SK-N-SH treated with all-trans-retinoic acid at 6 μM for 48 hours (cell line): ENCODE measurements around the gene RNF115.
"Not testable (repeated sequence)": the region's sequence is repeated elsewhere in the genome, so short reads cannot be mapped to it uniquely, and the experiment has no call there.

Experiments used
- ATAC-seq: fragments of 200-7000 bp; cut with Tn5 transposase; 3 replicates; pipeline ENCODE4 v1.9.1; 2020; ENCODE audit warnings: mild to moderate bottlenecking, moderate library complexity
- ARNTL ChIP-seq: fragments of 450-650 bp; formaldehyde crosslinking; IDR thresholded peaks from 2 replicates; pipeline ENCODE4 v1.5.0; 2020; ENCODE audit warnings: low read depth, mild to moderate bottlenecking, moderate library complexity, borderline replicate concordance
- BACH2 ChIP-seq: fragments of 250-450 bp; sonication (Bioruptor Pico); IDR thresholded peaks from 2 replicates; pipeline ENCODE4 v1.9.0; 2021; ENCODE audit warnings: mild to moderate bottlenecking, borderline replicate concordance
- CSDC2 ChIP-seq: fragments of 250-450 bp; sonication (Bioruptor Pico); IDR thresholded peaks from 2 replicates; pipeline ENCODE4 v1.5.0; 2020; ENCODE audit warnings: mild to moderate bottlenecking, moderate library complexity
- ESRRG ChIP-seq: fragments of 250-450 bp; sonication (Bioruptor Pico); IDR thresholded peaks from 2 replicates; pipeline ENCODE4 v1.6.1; 2021; ENCODE audit warnings: mild to moderate bottlenecking
- GLIS3 ChIP-seq: fragments of 250-450 bp; sonication (Bioruptor Pico); IDR thresholded peaks from 2 replicates; pipeline ENCODE4 v1.5.0; 2020; ENCODE audit warnings: mild to moderate bottlenecking, moderate library complexity
- ISL1 ChIP-seq: fragments of 250-450 bp; sonication (Bioruptor Pico); IDR thresholded peaks from 2 replicates; pipeline ENCODE4 v2.1.2; 2022; ENCODE audit warnings: mild to moderate bottlenecking, moderate library complexity
- OSR1 ChIP-seq: fragments of 250-450 bp; sonication (Bioruptor Pico); IDR thresholded peaks from 2 replicates; pipeline ENCODE4 v1.8.0; 2022; ENCODE audit warnings: moderate library complexity, mild to moderate bottlenecking, inconsistent platforms
- PPARA ChIP-seq: fragments of 250-450 bp; sonication (Bioruptor Pico); IDR thresholded peaks from 2 replicates; pipeline ENCODE4 v1.5.0; 2020; ENCODE audit warnings: mild to moderate bottlenecking, borderline replicate concordance
- SNAI2 ChIP-seq: fragments of 250-450 bp; sonication (Bioruptor Pico); IDR thresholded peaks from 2 replicates; pipeline ENCODE4 v1.5.0; 2020; ENCODE audit warnings: mild to moderate bottlenecking, moderate library complexity
- TCF4 ChIP-seq: fragments of 250-450 bp; sonication (Bioruptor Pico); IDR thresholded peaks from 2 replicates; pipeline ENCODE4 v1.8.0; 2021; ENCODE audit warnings: mild to moderate bottlenecking, moderate library complexity, borderline replicate concordance
- TOX ChIP-seq: fragments of 250-450 bp; sonication (Bioruptor Pico); IDR thresholded peaks from 2 replicates; pipeline ENCODE4 v1.8.0; 2021; ENCODE audit warnings: mild to moderate bottlenecking, moderate library complexity, borderline replicate concordance
- TSHZ2 ChIP-seq: fragments of 250-450 bp; sonication (Bioruptor Pico); IDR thresholded peaks from 2 replicates; pipeline ENCODE4 v1.5.0; 2020; ENCODE audit warnings: mild to moderate bottlenecking, moderate library complexity
- ZC3H10 ChIP-seq: fragments of 250-450 bp; sonication (Bioruptor Pico); IDR thresholded peaks from 2 replicates; pipeline ENCODE4 v1.5.1; 2021; ENCODE audit warnings: mild to moderate bottlenecking, moderate library complexity
- ZFP3 ChIP-seq: fragments of 250-450 bp; sonication (Bioruptor Pico); IDR thresholded peaks from 2 replicates; pipeline ENCODE4 v1.5.0; 2020; ENCODE audit warnings: mild to moderate bottlenecking, moderate library complexity
- ZFP30 ChIP-seq: fragments of 450-650 bp; formaldehyde crosslinking; IDR thresholded peaks from 2 replicates; pipeline ENCODE4 v1.5.0; 2022; ENCODE audit warnings: mild to moderate bottlenecking, moderate library complexity
- ZNF565 ChIP-seq: fragments of 450-650 bp; formaldehyde crosslinking; conservative IDR thresholded peaks from 2 replicates; pipeline ENCODE4 v1.5.0; 2020; ENCODE audit warnings: low read depth, mild to moderate bottlenecking, moderate library complexity
- ZNF70 ChIP-seq: fragments of 450-650 bp; formaldehyde crosslinking; IDR thresholded peaks from 2 replicates; pipeline ENCODE4 v1.5.0; 2020; ENCODE audit warnings: mild to moderate bottlenecking, moderate library complexity
- ZNF8 ChIP-seq: fragments of 450-650 bp; formaldehyde crosslinking; IDR thresholded peaks from 2 replicates; pipeline ENCODE4 v1.5.0; 2020; ENCODE audit warnings: mild to moderate bottlenecking, moderate library complexity
- TF ChIP-seq, protein P1 (sequence below): fragments of 250-450 bp; sonication (Bioruptor Pico); IDR thresholded peaks from 2 replicates; pipeline ENCODE4 v1.5.1; 2020; ENCODE audit warnings: low read depth, mild to moderate bottlenecking, moderate library complexity
- TF ChIP-seq, protein P2 (sequence below): fragments of 250-450 bp; sonication (Bioruptor Pico); IDR thresholded peaks from 2 replicates; pipeline ENCODE4 v1.8.0; 2020; ENCODE audit warnings: mild to moderate bottlenecking, moderate library complexity, borderline replicate concordance
- TF ChIP-seq, protein P3 (sequence below): fragments of 250-450 bp; sonication (Bioruptor Pico); IDR thresholded peaks from 2 replicates; pipeline ENCODE4 v1.5.1; 2021; ENCODE audit warnings: mild to moderate bottlenecking, moderate library complexity
- TF ChIP-seq, protein P4 (sequence below): fragments of 250-450 bp; sonication (Bioruptor Pico); IDR thresholded peaks from 2 replicates; pipeline ENCODE4 v1.8.0; 2021; ENCODE audit warnings: low read depth, mild to moderate bottlenecking, moderate library complexity, borderline replicate concordance

Gene RNF115

GRCh38 chr1:145792484-145792883 lies 31.4 kb downstream of the RNF115 start:
- ATAC-seq = no peak
- TF ChIP-seq TCF4 (CRISPR knock-in tag) (no peak), ZFP30 (CRISPR knock-in tag) (no peak)

- not testable (repeated sequence) for ATAC-seq
Observed at GRCh38 chr1:145791860-145792259, 32.0 kb downstream of the RNF115 start.

DNA sequence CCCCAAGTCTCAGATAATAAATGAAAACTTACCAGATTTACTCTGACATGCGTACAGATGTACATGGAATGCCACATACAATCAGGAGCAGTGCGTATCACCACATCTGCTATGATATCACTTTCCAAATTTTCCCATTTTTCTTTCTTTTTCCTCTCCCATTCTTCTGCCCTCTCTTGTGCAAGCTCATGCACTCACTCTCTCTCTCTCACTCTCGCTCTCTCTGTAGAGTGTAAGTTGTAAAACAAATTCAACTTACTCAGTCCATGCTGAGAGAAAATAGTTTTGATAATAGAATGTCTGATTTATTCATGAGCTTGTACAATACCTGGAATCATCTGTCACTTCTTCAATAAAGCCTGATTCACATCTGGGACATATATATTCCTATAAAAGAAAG lies 35.3 kb downstream of the RNF115 start:
- ATAC-seq = no peak

GRCh38 chr1:145786271-145786670 lies 37.6 kb downstream of the RNF115 start:
- no peak for ATAC-seq
- TF ChIP-seq ESRRG (CRISPR knock-in tag) (no peak), GLIS3 (CRISPR knock-in tag) (no peak), ISL1 (CRISPR knock-in tag) (no peak), OSR1 (no peak), ZFP3 (CRISPR knock-in tag) (no peak), BACH2 (CRISPR knock-in tag) (no peak), TOX (CRISPR knock-in tag) (no peak), ZNF70 (CRISPR knock-in tag) (no peak), ARNTL (CRISPR knock-in tag) (no peak), PPARA (no peak), ZFP30 (CRISPR knock-in tag) (no peak)

More for the DNA sequence above, 35.3 kb downstream of the RNF115 start:
- no peak for TF ChIP-seq PPARA
- no peak for TF ChIP-seq ZNF70 (CRISPR knock-in tag)
- TF ChIP-seq, protein P1, sequence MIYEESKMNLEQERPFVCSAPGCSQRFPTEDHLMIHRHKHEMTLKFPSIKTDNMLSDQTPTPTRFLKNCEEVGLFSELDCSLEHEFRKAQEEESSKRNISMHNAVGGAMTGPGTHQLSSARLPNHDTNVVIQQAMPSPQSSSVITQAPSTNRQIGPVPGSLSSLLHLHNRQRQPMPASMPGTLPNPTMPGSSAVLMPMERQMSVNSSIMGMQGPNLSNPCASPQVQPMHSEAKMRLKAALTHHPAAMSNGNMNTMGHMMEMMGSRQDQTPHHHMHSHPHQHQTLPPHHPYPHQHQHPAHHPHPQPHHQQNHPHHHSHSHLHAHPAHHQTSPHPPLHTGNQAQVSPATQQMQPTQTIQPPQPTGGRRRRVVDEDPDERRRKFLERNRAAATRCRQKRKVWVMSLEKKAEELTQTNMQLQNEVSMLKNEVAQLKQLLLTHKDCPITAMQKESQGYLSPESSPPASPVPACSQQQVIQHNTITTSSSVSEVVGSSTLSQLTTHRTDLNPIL (CRISPR knock-in tag) = no peak
- no peak for TF ChIP-seq TSHZ2 (CRISPR knock-in tag)
- TF ChIP-seq ZFP3 (CRISPR knock-in tag) = no peak
- TF ChIP-seq GLIS3 (CRISPR knock-in tag) = no peak
- TF ChIP-seq, protein P2, sequence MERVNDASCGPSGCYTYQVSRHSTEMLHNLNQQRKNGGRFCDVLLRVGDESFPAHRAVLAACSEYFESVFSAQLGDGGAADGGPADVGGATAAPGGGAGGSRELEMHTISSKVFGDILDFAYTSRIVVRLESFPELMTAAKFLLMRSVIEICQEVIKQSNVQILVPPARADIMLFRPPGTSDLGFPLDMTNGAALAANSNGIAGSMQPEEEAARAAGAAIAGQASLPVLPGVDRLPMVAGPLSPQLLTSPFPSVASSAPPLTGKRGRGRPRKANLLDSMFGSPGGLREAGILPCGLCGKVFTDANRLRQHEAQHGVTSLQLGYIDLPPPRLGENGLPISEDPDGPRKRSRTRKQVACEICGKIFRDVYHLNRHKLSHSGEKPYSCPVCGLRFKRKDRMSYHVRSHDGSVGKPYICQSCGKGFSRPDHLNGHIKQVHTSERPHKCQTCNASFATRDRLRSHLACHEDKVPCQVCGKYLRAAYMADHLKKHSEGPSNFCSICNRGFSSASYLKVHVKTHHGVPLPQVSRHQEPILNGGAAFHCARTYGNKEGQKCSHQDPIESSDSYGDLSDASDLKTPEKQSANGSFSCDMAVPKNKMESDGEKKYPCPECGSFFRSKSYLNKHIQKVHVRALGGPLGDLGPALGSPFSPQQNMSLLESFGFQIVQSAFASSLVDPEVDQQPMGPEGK (CRISPR knock-in tag) = no peak
- TF ChIP-seq, protein P3, sequence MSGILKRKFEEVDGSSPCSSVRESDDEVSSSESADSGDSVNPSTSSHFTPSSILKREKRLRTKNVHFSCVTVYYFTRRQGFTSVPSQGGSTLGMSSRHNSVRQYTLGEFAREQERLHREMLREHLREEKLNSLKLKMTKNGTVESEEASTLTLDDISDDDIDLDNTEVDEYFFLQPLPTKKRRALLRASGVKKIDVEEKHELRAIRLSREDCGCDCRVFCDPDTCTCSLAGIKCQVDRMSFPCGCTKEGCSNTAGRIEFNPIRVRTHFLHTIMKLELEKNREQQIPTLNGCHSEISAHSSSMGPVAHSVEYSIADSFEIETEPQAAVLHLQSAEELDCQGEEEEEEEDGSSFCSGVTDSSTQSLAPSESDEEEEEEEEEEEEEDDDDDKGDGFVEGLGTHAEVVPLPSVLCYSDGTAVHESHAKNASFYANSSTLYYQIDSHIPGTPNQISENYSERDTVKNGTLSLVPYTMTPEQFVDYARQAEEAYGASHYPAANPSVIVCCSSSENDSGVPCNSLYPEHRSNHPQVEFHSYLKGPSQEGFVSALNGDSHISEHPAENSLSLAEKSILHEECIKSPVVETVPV (CRISPR knock-in tag) = no peak
- TF ChIP-seq, protein P4, sequence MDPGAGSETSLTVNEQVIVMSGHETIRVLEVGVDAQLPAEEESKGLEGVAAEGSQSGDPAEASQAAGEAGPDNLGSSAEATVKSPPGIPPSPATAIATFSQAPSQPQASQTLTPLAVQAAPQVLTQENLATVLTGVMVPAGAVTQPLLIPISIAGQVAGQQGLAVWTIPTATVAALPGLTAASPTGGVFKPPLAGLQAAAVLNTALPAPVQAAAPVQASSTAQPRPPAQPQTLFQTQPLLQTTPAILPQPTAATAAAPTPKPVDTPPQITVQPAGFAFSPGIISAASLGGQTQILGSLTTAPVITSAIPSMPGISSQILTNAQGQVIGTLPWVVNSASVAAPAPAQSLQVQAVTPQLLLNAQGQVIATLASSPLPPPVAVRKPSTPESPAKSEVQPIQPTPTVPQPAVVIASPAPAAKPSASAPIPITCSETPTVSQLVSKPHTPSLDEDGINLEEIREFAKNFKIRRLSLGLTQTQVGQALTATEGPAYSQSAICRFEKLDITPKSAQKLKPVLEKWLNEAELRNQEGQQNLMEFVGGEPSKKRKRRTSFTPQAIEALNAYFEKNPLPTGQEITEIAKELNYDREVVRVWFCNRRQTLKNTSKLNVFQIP (CRISPR knock-in tag) = no peak

DNA sequence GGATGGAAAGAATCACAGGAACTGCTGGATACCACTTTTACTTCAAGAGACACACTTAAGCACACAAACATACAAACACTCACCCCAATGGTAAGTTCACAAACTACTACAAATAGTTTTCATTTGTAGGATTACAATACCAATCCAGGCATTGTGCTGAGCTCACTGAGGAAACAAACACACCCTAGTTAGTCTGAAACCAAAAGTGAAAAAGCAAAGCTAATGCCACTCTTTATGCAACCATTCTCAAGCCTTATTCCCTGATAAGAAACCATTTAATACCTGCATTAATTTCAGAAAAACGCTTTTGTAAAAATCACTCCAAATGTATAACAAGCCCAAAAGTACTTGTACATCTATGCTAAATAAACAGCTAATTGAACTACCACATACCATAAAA lies 38.3 kb downstream of the RNF115 start:
- ATAC-seq = no peak
- no peak for TF ChIP-seq TSHZ2 (CRISPR knock-in tag)
- no peak for TF ChIP-seq SNAI2 (CRISPR knock-in tag)
- TF ChIP-seq ARNTL (CRISPR knock-in tag) = no peak
- TF ChIP-seq ISL1 (CRISPR knock-in tag) = no peak
- TF ChIP-seq CSDC2 (CRISPR knock-in tag) = no peak
- TF ChIP-seq BACH2 (CRISPR knock-in tag) = no peak
- TF ChIP-seq ZNF70 (CRISPR knock-in tag) = no peak
- TF ChIP-seq PPARA = no peak
- no peak for TF ChIP-seq ZNF8 (CRISPR knock-in tag)
- no peak for TF ChIP-seq OSR1
- no peak for TF ChIP-seq ZNF565
- no peak for TF ChIP-seq TOX (CRISPR knock-in tag)
- no peak for TF ChIP-seq ZFP30 (CRISPR knock-in tag)
- TF ChIP-seq ZC3H10 (CRISPR knock-in tag) = no peak
